ENCODE results near the gene PXYLP1. TPM values are rescaled to one million over a fixed set of nuclear protein-coding genes. Genes with fewer than 3 reads are reported as not detected.

The PXYLP1 gene
- total RNA-seq, 2 donors from 2014 or later: 37.7 to 53.6 TPM

DNA sequence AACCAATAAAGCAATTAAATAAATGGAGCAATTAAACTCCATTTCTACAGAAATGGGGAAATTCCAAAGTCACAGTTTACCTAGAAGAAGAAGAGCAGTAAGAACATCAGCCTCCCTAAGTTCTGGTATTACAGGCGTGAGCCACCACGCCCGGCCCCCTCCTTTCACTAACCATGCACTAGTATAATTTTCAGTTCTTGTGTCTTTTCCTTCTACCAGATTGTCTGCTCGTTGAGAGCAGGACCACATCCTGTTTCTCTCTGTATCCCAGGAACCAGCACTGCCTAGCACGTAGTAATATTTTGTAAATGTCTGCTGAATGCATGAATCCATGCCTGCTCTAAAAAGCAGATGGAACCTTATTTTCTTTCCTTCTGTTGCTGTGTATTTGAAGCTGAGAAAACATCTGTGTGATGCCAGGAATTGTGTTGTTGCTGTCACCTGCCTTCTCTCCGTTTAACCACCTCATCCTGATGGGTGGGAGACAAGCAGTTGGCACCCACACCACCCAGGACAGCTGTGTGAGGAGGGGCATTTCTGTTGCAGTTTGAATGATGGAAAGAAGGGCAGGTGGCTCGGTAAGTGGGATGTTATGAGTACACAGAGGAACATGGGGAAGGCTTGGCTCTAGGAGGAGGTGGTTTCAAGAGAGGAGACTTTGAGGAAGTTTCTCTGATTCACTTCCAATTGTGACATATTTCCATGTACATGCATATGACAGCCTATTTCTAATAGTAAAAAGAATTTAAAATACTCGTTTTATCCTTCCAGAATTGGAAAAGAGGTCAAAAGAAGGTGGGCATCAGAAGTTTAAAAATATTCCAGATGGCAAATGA, 30.1 kb downstream of the PXYLP1 start:
- peak overlapping the region; percentile 88 for H3K27ac Mint-ChIP-seq
- 94 to 100% methylated on average over 3 to 8 of the region's 8 CpGs for WGBS, 2 experiments (ENCODE audit: insufficient coverage in 1 of 2, insufficient read length in 1 of 2)

DNA sequence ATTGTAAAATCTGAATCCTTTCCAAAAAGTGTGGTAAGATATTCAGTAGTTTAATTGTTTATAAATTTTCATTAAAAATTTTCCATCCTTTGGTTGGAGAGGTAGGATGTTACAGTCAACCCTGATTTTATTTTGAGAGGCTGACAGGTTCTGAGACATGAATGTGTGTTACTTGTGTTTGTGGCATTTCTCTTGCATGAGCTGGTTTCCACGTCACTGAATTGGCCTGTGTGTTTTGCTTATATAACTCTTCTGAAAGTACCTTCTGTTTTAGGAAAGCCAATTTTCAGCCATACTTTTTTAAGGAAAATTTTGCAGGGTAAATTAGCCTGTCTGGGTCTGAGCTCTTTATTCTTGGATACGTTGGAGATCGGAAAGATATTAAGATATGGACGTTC, 30.7 kb downstream of the PXYLP1 start:
- DNase-seq: no peak
- Histone ChIP-seq H3K4me3 (ENCODE audit: low read length) (no peak overlapping the region), H3K36me3 (ENCODE audit: control insufficient read depth, insufficient read depth, low read length) (peaks cover 26% of the 10 kb centered on the region), H3K9ac (ENCODE audit: extremely low read depth, low read length, poor library complexity, severe bottlenecking) (no peak overlapping the region), H3K27me3 (ENCODE audit: control insufficient read depth, insufficient read depth, low read length, poor library complexity, severe bottlenecking) (no peaks in the 10 kb centered on the region), H3K4me1 (ENCODE audit: control insufficient read depth, insufficient read depth, low read length) (no peaks in the 10 kb centered on the region), H3K27ac (ENCODE audit: low read depth, low read length) (no peak overlapping the region), H3K9me3 (ENCODE audit: control insufficient read depth, low read length) (no peaks in the 10 kb centered on the region)
- no peak overlapping the region for H3K4me3 Mint-ChIP-seq
- TF ChIP-seq, protein P1, sequence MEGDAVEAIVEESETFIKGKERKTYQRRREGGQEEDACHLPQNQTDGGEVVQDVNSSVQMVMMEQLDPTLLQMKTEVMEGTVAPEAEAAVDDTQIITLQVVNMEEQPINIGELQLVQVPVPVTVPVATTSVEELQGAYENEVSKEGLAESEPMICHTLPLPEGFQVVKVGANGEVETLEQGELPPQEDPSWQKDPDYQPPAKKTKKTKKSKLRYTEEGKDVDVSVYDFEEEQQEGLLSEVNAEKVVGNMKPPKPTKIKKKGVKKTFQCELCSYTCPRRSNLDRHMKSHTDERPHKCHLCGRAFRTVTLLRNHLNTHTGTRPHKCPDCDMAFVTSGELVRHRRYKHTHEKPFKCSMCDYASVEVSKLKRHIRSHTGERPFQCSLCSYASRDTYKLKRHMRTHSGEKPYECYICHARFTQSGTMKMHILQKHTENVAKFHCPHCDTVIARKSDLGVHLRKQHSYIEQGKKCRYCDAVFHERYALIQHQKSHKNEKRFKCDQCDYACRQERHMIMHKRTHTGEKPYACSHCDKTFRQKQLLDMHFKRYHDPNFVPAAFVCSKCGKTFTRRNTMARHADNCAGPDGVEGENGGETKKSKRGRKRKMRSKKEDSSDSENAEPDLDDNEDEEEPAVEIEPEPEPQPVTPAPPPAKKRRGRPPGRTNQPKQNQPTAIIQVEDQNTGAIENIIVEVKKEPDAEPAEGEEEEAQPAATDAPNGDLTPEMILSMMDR (conservative IDR thresholded peaks at IDR 0.05): no peak
- no peaks in the 10 kb centered on the region for H3K27me3 Mint-ChIP-seq (ENCODE audit: insufficient read depth)
- H3K36me3 Mint-ChIP-seq (ENCODE audit: low read depth): peaks cover 29% of the 10 kb centered on the region
- H3K9me3 Mint-ChIP-seq: no peaks in the 10 kb centered on the region
- 92 to 100% methylated on average over 2 to 4 of the region's 4 CpGs for WGBS, 2 experiments (ENCODE audit: insufficient coverage in 1 of 2, insufficient read length in 1 of 2)
- peaks cover 11% of the 10 kb centered on the region for H3K4me1 Mint-ChIP-seq
- no peak overlapping the region for H3K27ac Mint-ChIP-seq

More for the DNA sequence above, 30.1 kb downstream of the PXYLP1 start:
- no peaks in the 10 kb centered on the region for H3K27me3 Mint-ChIP-seq (ENCODE audit: insufficient read depth)
- no peaks in the 10 kb centered on the region for H3K9me3 ChIP-seq (ENCODE audit: control insufficient read depth, low read length)
- no peaks in the 10 kb centered on the region for H3K9me3 Mint-ChIP-seq
- peaks cover 26% of the 10 kb centered on the region for H3K36me3 ChIP-seq (ENCODE audit: control insufficient read depth, insufficient read depth, low read length)
- H3K4me3 ChIP-seq (ENCODE audit: low read length): no peak overlapping the region
- H3K27ac ChIP-seq (ENCODE audit: low read depth, low read length): no peak overlapping the region
- H3K9ac ChIP-seq (ENCODE audit: extremely low read depth, low read length, poor library complexity, severe bottlenecking): no peak overlapping the region
- H3K36me3 Mint-ChIP-seq (ENCODE audit: low read depth): peaks cover 29% of the 10 kb centered on the region
- TF ChIP-seq, protein P1 (conservative IDR thresholded peaks at IDR 0.05): no peak
- no peak for DNase-seq
- H3K4me1 ChIP-seq (ENCODE audit: control insufficient read depth, insufficient read depth, low read length): no peaks in the 10 kb centered on the region
- H3K27me3 ChIP-seq (ENCODE audit: control insufficient read depth, insufficient read depth, low read length, poor library complexity, severe bottlenecking): no peaks in the 10 kb centered on the region
- H3K4me1 Mint-ChIP-seq: peaks cover 11% of the 10 kb centered on the region
- no peak overlapping the region for H3K4me3 Mint-ChIP-seq

DNA sequence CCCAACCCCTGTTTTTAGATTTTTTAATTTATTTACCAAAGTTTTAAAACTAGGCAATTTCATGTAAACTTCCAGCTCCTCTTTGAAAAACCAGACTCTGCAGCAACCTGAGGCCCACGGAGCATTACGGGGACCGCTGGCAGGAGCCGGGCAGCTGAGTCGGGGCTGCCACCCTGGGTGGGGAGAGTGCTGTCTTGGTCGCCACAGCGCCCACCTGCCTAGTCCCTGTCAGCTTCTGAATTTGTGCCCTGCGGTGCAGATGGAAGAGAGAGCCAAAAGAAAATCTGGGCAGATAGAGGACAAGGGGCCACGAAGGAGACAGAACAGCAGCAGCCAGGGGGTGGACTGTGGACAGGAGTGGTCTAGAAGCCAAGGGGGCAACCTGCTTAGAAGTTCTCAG, 34.6 kb downstream of the PXYLP1 start:
- H3K27me3 Mint-ChIP-seq (ENCODE audit: insufficient read depth): no peaks in the 10 kb centered on the region
- Histone ChIP-seq H3K27me3 (ENCODE audit: control insufficient read depth, insufficient read depth, low read length, poor library complexity, severe bottlenecking) (no peaks in the 10 kb centered on the region), H3K9me3 (ENCODE audit: control insufficient read depth, low read length) (no peaks in the 10 kb centered on the region), H3K4me1 (ENCODE audit: control insufficient read depth, insufficient read depth, low read length) (no peaks in the 10 kb centered on the region), H3K27ac (ENCODE audit: low read depth, low read length) (no peak overlapping the region), H3K9ac (ENCODE audit: extremely low read depth, low read length, poor library complexity, severe bottlenecking) (no peak overlapping the region), H3K36me3 (ENCODE audit: control insufficient read depth, insufficient read depth, low read length) (peaks cover 25% of the 10 kb centered on the region), H3K4me3 (ENCODE audit: low read length) (no peak overlapping the region)
- H3K27ac Mint-ChIP-seq: no peak overlapping the region
- DNase-seq: no peak
- H3K4me1 Mint-ChIP-seq: no peaks in the 10 kb centered on the region
- H3K36me3 Mint-ChIP-seq (ENCODE audit: low read depth): peaks cover 29% of the 10 kb centered on the region
- TF ChIP-seq, protein P1 (conservative IDR thresholded peaks at IDR 0.05): no peak
- no peak overlapping the region for H3K4me3 Mint-ChIP-seq
- H3K9me3 Mint-ChIP-seq: no peaks in the 10 kb centered on the region
- WGBS, 2 experiments (ENCODE audit: insufficient coverage in 1 of 2, insufficient read length in 1 of 2): 96 to 100% methylated on average over 3 to 9 of the region's 9 CpGs

Measured in endodermal cell (in vitro differentiated cells).